ENCODE results near the gene GRB10.

GRB10 gene

DNA sequence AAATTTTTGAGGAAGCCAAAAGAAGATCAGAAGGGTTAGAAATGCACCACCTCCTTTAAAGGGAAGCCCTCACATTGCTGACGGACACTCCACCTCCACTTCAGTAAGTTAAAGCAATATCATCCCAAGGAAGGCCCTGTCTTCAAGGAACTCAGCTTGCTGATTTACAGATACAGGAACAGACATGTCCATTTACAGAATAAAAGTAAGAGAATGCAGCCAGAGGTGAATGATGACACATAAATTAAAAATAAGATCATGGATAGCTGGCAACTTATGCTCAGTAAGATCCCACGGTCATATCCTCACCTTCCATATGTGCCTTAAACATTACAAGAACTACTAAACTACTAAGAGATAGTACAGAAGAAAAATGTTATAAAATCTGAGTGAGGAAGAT lies 20.4 kb downstream of the GRB10 start:
- H3K4me3 ChIP-seq (ENCODE audit: low read length): no peak overlapping the region
- no CpG with 5 or more reads among the region's 2 CpGs for WGBS (ENCODE audit: insufficient coverage, insufficient read length)
- H3K9me3 ChIP-seq (ENCODE audit: control insufficient read depth, insufficient read depth, low read length): no peaks in the 10 kb centered on the region
- peaks cover 3% of the 10 kb centered on the region; the same call in 1 of the 2 replicates for H3K4me1 ChIP-seq (ENCODE audit: control insufficient read depth, insufficient read depth, low read length)
- no peaks in the 10 kb centered on the region for H3K27me3 ChIP-seq (ENCODE audit: control insufficient read depth, insufficient read depth, low read length)
- no peaks in the 10 kb centered on the region for H3K36me3 ChIP-seq (ENCODE audit: control insufficient read depth, insufficient read depth, low read length)
- H3K27ac ChIP-seq (ENCODE audit: low read length): no peak overlapping the region
- no peak for DNase-seq (ENCODE audit: low read depth, low spot score)

- Histone ChIP-seq H3K9me3 (ENCODE audit: control insufficient read depth, insufficient read depth, low read length) (no peaks in the 10 kb centered on the region), H3K27me3 (ENCODE audit: control insufficient read depth, insufficient read depth, low read length) (no peaks in the 10 kb centered on the region), H3K27ac (ENCODE audit: low read length) (no peak overlapping the region), H3K4me3 (ENCODE audit: low read length) (no peak overlapping the region), H3K4me1 (ENCODE audit: control insufficient read depth, insufficient read depth, low read length) (peaks cover 3% of the 10 kb centered on the region; the same call in 1 of the 2 replicates), H3K36me3 (ENCODE audit: control insufficient read depth, insufficient read depth, low read length) (no peaks in the 10 kb centered on the region)
- WGBS (ENCODE audit: insufficient coverage, insufficient read length): no CpG with 5 or more reads among the region's 7 CpGs
- DNase-seq (ENCODE audit: low read depth, low spot score): no peak
Measured at GRCh38 chr7:50761713-50762112, 21.0 kb downstream of the GRB10 start.

- no peaks in the 10 kb centered on the region for H3K27me3 ChIP-seq (ENCODE audit: control insufficient read depth, insufficient read depth, low read length)
- no peaks in the 10 kb centered on the region for H3K9me3 ChIP-seq (ENCODE audit: control insufficient read depth, insufficient read depth, low read length)
- WGBS (ENCODE audit: insufficient coverage, insufficient read length): no CpG with 5 or more reads among the region's 10 CpGs
- no peak for DNase-seq (ENCODE audit: low read depth, low spot score)
- no peaks in the 10 kb centered on the region for H3K36me3 ChIP-seq (ENCODE audit: control insufficient read depth, insufficient read depth, low read length)
- peaks cover 3% of the 10 kb centered on the region; the same call in 1 of the 2 replicates for H3K4me1 ChIP-seq (ENCODE audit: control insufficient read depth, insufficient read depth, low read length)
- no peak overlapping the region for H3K27ac ChIP-seq (ENCODE audit: low read length)
- no peak overlapping the region for H3K4me3 ChIP-seq (ENCODE audit: low read length)
Measured at GRCh38 chr7:50757703-50758390, 24.8 kb downstream of the GRB10 start.

DNA sequence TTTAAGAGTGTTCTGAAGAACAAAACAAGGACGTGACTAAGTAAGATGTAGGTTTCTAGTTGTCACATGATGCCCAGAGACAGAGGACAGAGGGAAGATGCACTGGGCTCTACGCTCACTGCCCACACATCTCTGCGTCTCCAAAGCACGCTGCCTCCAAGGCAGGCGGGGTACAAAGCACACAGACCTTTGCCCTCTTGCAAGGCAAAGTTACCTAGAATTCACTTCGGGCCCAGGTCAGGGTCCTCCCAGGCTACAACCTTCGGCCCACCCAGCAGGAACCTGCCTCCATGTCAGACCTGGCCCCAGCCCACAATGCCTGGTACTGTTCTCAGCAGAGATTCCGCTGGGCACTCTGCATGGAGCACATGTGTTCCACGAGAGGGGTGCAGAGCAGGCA lies 26.5 kb downstream of the GRB10 start:
- peaks cover 2% of the 10 kb centered on the region; the same call in 1 of the 2 replicates for H3K4me1 ChIP-seq (ENCODE audit: control insufficient read depth, insufficient read depth, low read length)

GRCh38 chr7:50754684-50755083 lies 28.0 kb downstream of the GRB10 start:
- no peak for DNase-seq (ENCODE audit: low read depth, low spot score)
- no peaks in the 10 kb centered on the region for H3K9me3 ChIP-seq (ENCODE audit: control insufficient read depth, insufficient read depth, low read length)
- WGBS (ENCODE audit: insufficient coverage, insufficient read length): no CpG with 5 or more reads among the region's 6 CpGs
- H3K4me1 ChIP-seq (ENCODE audit: control insufficient read depth, insufficient read depth, low read length): no peaks in the 10 kb centered on the region; the same call in 1 of the 2 replicates
- H3K27ac ChIP-seq (ENCODE audit: low read length): no peak overlapping the region
- no peak overlapping the region for H3K4me3 ChIP-seq (ENCODE audit: low read length)
- no peaks in the 10 kb centered on the region for H3K36me3 ChIP-seq (ENCODE audit: control insufficient read depth, insufficient read depth, low read length)
- no peaks in the 10 kb centered on the region for H3K27me3 ChIP-seq (ENCODE audit: control insufficient read depth, insufficient read depth, low read length)

More for the DNA sequence above, 26.5 kb downstream of the GRB10 start:
- no peak for DNase-seq (ENCODE audit: low read depth, low spot score)
- no CpG with 5 or more reads among the region's 9 CpGs for WGBS (ENCODE audit: insufficient coverage, insufficient read length)
- Histone ChIP-seq H3K9me3 (ENCODE audit: control insufficient read depth, insufficient read depth, low read length) (no peaks in the 10 kb centered on the region), H3K27me3 (ENCODE audit: control insufficient read depth, insufficient read depth, low read length) (no peaks in the 10 kb centered on the region), H3K27ac (ENCODE audit: low read length) (no peak overlapping the region), H3K36me3 (ENCODE audit: control insufficient read depth, insufficient read depth, low read length) (no peaks in the 10 kb centered on the region), H3K4me3 (ENCODE audit: low read length) (no peak overlapping the region)

DNA sequence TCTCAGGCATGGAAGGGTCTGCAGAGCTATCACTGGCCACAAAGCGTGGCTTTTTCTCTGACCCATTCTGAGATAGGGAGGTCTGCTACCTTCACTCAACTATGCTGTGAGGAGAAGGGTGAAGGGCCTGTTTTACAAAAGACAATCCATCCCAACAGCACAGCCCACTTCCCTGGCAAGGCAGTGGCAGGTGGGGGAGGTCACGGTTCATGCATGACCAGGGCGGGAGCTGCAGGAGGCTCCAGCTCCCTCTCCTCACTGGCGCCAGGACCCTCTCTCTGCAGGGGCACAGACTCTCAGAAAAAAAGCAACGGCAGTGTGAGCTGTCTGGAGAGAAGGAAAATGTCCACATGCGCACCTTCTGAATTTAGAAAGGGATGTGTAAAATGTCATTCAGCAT lies 28.5 kb downstream of the GRB10 start:
- H3K4me1 ChIP-seq (ENCODE audit: control insufficient read depth, insufficient read depth, low read length): no peaks in the 10 kb centered on the region; the same call in 1 of the 2 replicates
- H3K36me3 ChIP-seq (ENCODE audit: control insufficient read depth, insufficient read depth, low read length): no peaks in the 10 kb centered on the region
- no CpG with 5 or more reads among the region's 6 CpGs for WGBS (ENCODE audit: insufficient coverage, insufficient read length)
- no peak overlapping the region for H3K4me3 ChIP-seq (ENCODE audit: low read length)
- no peak overlapping the region for H3K27ac ChIP-seq (ENCODE audit: low read length)
- no peaks in the 10 kb centered on the region for H3K27me3 ChIP-seq (ENCODE audit: control insufficient read depth, insufficient read depth, low read length)
- H3K9me3 ChIP-seq (ENCODE audit: control insufficient read depth, insufficient read depth, low read length): no peaks in the 10 kb centered on the region
- DNase-seq (ENCODE audit: low read depth, low spot score): no peak

DNA sequence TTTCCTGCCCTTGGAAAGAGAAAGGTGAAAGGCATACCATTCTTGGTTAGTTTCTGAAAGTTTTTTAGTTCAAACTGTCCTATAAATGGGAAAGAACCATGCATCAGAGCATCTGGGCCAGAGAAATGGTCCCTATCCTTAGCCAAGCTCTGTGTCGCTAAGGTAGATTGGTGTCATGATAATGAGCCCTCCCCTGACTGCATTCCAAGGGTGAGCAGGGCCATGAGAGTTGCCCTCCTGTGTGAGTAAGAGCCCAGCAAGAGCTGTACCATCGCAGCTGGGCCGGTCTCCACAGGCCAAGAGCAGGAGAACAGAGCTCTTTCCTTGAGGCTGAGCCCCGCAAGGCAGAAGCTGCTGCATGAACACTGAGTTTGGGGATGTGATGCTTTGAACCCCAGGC lies 30.3 kb downstream of the GRB10 start:
- H3K36me3 ChIP-seq (ENCODE audit: control insufficient read depth, insufficient read depth, low read length): 0 out of 2 replicates have a peak, but pooled peaks cover 3% of the 10 kb centered on the region
- no peak overlapping the region for H3K27ac ChIP-seq (ENCODE audit: low read length)
- no peak for DNase-seq (ENCODE audit: low read depth, low spot score)
- H3K9me3 ChIP-seq (ENCODE audit: control insufficient read depth, insufficient read depth, low read length): no peaks in the 10 kb centered on the region
- H3K27me3 ChIP-seq (ENCODE audit: control insufficient read depth, insufficient read depth, low read length): no peaks in the 10 kb centered on the region
- no CpG with 5 or more reads among the region's 4 CpGs for WGBS (ENCODE audit: insufficient coverage, insufficient read length)
- no peak overlapping the region for H3K4me3 ChIP-seq (ENCODE audit: low read length)
- H3K4me1 ChIP-seq (ENCODE audit: control insufficient read depth, insufficient read depth, low read length): peaks cover 3% of the 10 kb centered on the region; the same call in 1 of the 2 replicates

GRCh38 chr7:50751146-50751545 lies 31.6 kb downstream of the GRB10 start:
- no CpG with 5 or more reads among the region's 1 CpG for WGBS (ENCODE audit: insufficient coverage, insufficient read length)
- H3K4me3 ChIP-seq (ENCODE audit: low read length): no peak overlapping the region
- no peaks in the 10 kb centered on the region for H3K27me3 ChIP-seq (ENCODE audit: control insufficient read depth, insufficient read depth, low read length)
- H3K36me3 ChIP-seq (ENCODE audit: control insufficient read depth, insufficient read depth, low read length): 0 out of 2 replicates have a peak, but pooled peaks cover 3% of the 10 kb centered on the region
- H3K27ac ChIP-seq (ENCODE audit: low read length): no peak overlapping the region
- peaks cover 5% of the 10 kb centered on the region; the same call in 1 of the 2 replicates for H3K4me1 ChIP-seq (ENCODE audit: control insufficient read depth, insufficient read depth, low read length)
- no peaks in the 10 kb centered on the region for H3K9me3 ChIP-seq (ENCODE audit: control insufficient read depth, insufficient read depth, low read length)
- DNase-seq (ENCODE audit: low read depth, low spot score): no peak

- Histone ChIP-seq H3K4me1 (ENCODE audit: control insufficient read depth, insufficient read depth, low read length) (peaks cover 5% of the 10 kb centered on the region; the same call in 1 of the 2 replicates), H3K4me3 (ENCODE audit: low read length) (no peak overlapping the region), H3K27me3 (ENCODE audit: control insufficient read depth, insufficient read depth, low read length) (no peaks in the 10 kb centered on the region), H3K27ac (ENCODE audit: low read length) (no peak overlapping the region), H3K9me3 (ENCODE audit: control insufficient read depth, insufficient read depth, low read length) (no peaks in the 10 kb centered on the region), H3K36me3 (ENCODE audit: control insufficient read depth, insufficient read depth, low read length) (0 out of 2 replicates have a peak, but pooled peaks cover 3% of the 10 kb centered on the region)
- whole genome bisulfite sequencing (ENCODE audit: insufficient coverage, insufficient read length): no CpG with 5 or more reads among the region's 3 CpGs
- no peak for DNase-seq (ENCODE audit: low read depth, low spot score)
Measured at GRCh38 chr7:50749896-50750295, 32.8 kb downstream of the GRB10 start.

GRCh38 chr7:50748472-50748871 lies 34.2 kb downstream of the GRB10 start:
- Histone ChIP-seq H3K27me3 (ENCODE audit: control insufficient read depth, insufficient read depth, low read length) (no peaks in the 10 kb centered on the region), H3K4me1 (ENCODE audit: control insufficient read depth, insufficient read depth, low read length) (peaks cover 5% of the 10 kb centered on the region; the same call in 1 of the 2 replicates), H3K4me3 (ENCODE audit: low read length) (no peak overlapping the region), H3K9me3 (ENCODE audit: control insufficient read depth, insufficient read depth, low read length) (no peaks in the 10 kb centered on the region), H3K36me3 (ENCODE audit: control insufficient read depth, insufficient read depth, low read length) (0 out of 2 replicates have a peak, but pooled peaks cover 3% of the 10 kb centered on the region), H3K27ac (ENCODE audit: low read length) (no peak overlapping the region)
- no peak for DNase-seq (ENCODE audit: low read depth, low spot score)
- WGBS (ENCODE audit: insufficient coverage, insufficient read length): no CpG with 5 or more reads among the region's 8 CpGs

- Histone ChIP-seq H3K9me3 (ENCODE audit: control insufficient read depth, insufficient read depth, low read length) (no peaks in the 10 kb centered on the region), H3K27ac (ENCODE audit: low read length) (no peak overlapping the region), H3K27me3 (ENCODE audit: control insufficient read depth, insufficient read depth, low read length) (no peaks in the 10 kb centered on the region), H3K4me1 (ENCODE audit: control insufficient read depth, insufficient read depth, low read length) (peaks cover 5% of the 10 kb centered on the region; the same call in 1 of the 2 replicates), H3K4me3 (ENCODE audit: low read length) (no peak overlapping the region), H3K36me3 (ENCODE audit: control insufficient read depth, insufficient read depth, low read length) (0 out of 2 replicates have a peak, but pooled peaks cover 3% of the 10 kb centered on the region)
- DNase-seq (ENCODE audit: low read depth, low spot score): no peak
- no CpG with 5 or more reads among the region's 2 CpGs for WGBS (ENCODE audit: insufficient coverage, insufficient read length)
Measured at GRCh38 chr7:50745835-50746234, 36.9 kb downstream of the GRB10 start.

Data from iPS DF 6.9 (cell line).